ENCODE data around the gene ARID1A.

The ARID1A gene

GRCh38 chr1:26827663-26828062 lies 131.8 kb downstream of the ARID1A start:
- no peak for DNase-seq (ENCODE audit: low read depth)

DNA sequence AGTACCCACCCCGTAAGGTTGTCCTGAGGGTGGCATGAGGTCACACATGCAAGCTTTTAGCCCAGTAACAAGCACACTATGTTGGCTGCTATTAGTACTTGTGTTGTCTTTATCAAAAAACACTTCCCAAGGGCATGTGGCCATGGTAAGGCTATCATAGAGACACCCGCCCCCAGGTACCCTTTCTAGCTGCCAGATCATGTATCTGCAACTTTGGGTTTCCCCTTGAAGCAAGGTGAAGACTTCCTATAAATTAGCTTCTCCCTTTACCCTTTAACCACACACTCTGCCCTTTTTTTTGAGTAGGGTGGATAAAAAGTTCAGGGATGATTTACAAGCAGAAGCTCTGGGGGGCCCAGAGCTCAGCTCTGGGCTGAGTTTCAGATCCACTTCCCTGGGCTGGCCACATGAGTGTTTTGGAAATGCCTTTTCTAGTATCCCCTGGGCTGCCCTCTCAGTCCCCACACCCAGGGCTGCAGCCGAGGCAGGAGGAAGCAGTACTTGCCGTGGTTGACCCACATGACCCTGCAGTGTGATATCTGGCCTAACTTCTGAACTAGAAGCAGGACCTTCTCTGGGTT lies 132.7 kb downstream of the ARID1A start:
- no peak for DNase-seq (ENCODE audit: low read depth)

DNA sequence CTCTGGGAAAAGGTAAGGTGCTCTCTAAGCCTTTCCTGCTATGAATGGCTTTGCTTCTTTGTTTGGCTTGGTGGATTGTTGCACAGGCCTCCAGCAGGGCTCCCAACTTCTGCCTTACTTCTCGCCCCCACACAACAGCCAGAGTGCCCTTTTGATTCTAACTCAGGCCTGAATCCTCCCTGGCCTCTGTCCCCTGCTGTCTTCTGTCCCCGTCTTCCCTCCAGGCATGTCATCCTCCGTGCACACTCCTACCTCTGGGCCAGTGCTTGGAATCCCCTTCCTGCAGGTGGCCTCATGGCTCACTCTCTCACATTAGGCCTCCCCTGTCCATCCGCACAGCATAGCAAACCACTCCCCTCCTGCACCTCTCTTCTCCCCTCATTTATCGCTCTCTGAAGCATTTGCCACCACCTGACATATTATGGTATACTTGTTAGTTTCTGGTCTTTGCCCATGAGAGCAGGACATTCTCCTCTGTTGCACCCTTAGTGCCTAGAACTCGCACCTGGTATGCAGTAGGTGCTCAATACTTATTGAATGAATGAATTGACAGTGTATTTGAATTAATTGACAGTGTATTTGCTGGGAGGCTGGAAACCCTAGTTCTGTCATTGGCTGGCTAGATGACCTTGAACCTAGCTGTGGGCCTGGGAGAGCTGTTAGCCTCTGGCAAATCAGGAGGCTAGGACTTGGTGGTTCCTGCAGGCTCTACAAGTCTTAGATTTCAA lies 133.5 kb downstream of the ARID1A start:
- no peak for DNase-seq (ENCODE audit: low read depth)

GRCh38 chr1:26831059-26831458 lies 135.2 kb downstream of the ARID1A start:
- DNase-seq (ENCODE audit: low read depth) = no peak
